ENCODE measurements around the gene SPRR3. TPM values are rescaled to one million over a fixed set of nuclear protein-coding genes. Genes with fewer than 3 reads are reported as not detected.

The SPRR3 gene
- total RNA-seq, 1 donor from 2014 or later: 3.0 TPM

DNA sequence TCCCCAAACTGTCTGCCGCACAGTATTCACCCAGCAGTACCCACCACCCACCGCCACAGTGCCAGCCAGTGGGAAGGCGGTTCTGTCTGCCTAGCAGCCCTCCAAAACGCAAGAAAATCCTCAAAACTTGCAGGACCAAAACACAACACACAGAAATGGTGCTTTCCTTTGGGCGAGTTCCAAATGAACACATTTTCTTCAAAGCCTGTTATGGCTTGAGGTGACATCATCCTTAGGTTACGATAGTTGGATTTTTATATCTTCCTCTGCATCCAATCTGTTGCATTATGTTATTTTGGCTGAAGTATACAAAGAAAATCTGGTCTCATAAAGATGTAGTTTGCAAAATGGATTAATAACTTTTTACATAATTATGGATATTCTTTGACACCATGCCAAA lies 8.4 kb upstream of the SPRR3 start:
- Mint-ChIP-seq H3K4me3 (ENCODE audit: unreplicated experiment) (no peak overlapping the region), H3K36me3 (ENCODE audit: low read depth, unreplicated experiment) (no peaks in the 10 kb centered on the region), H3K27me3 (ENCODE audit: low read depth, unreplicated experiment) (no peaks in the 10 kb centered on the region), H3K4me1 (ENCODE audit: low read depth, unreplicated experiment) (no peaks in the 10 kb centered on the region), H3K27ac (ENCODE audit: unreplicated experiment) (no peak overlapping the region), H3K9me3 (ENCODE audit: unreplicated experiment) (peaks cover 5% of the 10 kb centered on the region)
- H3K4me1 ChIP-seq (ENCODE audit: insufficient read depth, low read length): no peaks in the 10 kb centered on the region
- FAIRE-seq (no peak), DNase-seq (ENCODE audit: low read depth) (no peak)
- H3K9ac ChIP-seq (ENCODE audit: low read length): no peak overlapping the region
- H2AFZ ChIP-seq (ENCODE audit: low read depth, low read length): no peak overlapping the region
- no peak overlapping the region for H3K27ac ChIP-seq (ENCODE audit: low read depth, low read length)
- H3K79me2 ChIP-seq (ENCODE audit: insufficient read depth, low read length): no peaks in the 10 kb centered on the region
- H4K20me1 ChIP-seq (ENCODE audit: insufficient read depth, low read length): no peaks in the 10 kb centered on the region
- no peaks in the 10 kb centered on the region for H3K27me3 ChIP-seq (ENCODE audit: insufficient read depth, low read length)
- no peak overlapping the region for H3K4me3 ChIP-seq (ENCODE audit: insufficient read depth, low read depth, low read length)
- H3K36me3 ChIP-seq (ENCODE audit: insufficient read depth, low read length): no peaks in the 10 kb centered on the region
- H3K4me2 ChIP-seq (ENCODE audit: low read length): no peak overlapping the region
- H3K9me3 ChIP-seq (ENCODE audit: insufficient read depth, low read depth, low read length): no peaks in the 10 kb centered on the region
- TF ChIP-seq, protein P1, sequence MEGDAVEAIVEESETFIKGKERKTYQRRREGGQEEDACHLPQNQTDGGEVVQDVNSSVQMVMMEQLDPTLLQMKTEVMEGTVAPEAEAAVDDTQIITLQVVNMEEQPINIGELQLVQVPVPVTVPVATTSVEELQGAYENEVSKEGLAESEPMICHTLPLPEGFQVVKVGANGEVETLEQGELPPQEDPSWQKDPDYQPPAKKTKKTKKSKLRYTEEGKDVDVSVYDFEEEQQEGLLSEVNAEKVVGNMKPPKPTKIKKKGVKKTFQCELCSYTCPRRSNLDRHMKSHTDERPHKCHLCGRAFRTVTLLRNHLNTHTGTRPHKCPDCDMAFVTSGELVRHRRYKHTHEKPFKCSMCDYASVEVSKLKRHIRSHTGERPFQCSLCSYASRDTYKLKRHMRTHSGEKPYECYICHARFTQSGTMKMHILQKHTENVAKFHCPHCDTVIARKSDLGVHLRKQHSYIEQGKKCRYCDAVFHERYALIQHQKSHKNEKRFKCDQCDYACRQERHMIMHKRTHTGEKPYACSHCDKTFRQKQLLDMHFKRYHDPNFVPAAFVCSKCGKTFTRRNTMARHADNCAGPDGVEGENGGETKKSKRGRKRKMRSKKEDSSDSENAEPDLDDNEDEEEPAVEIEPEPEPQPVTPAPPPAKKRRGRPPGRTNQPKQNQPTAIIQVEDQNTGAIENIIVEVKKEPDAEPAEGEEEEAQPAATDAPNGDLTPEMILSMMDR (IDR thresholded peaks at IDR 0.05; ENCODE audit: insufficient read depth, low read depth, low read length): no peak
- TF ChIP-seq EZH2 (IDR thresholded peaks at IDR 0.05; ENCODE audit: insufficient read depth, low read length): no peak

DNA sequence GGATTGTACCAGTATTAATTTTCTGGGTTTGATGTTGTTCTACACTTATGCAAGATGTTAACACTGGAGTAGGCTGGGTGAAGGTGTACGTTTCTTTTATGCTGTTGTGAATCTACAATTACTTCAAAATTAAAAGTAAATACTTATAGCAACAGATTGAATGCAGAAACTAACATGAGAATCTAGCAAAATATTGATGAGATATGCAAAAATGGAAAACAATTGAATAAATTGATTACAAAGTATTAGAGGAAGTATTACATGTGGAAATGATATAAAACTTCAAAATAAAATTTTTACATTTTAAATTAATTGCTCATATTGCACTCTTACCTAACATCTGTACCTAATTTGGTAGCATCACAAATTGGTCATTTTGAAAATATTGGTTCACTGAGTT lies 5.7 kb upstream of the SPRR3 start:
- Histone ChIP-seq H3K4me1 (ENCODE audit: insufficient read depth, low read length) (no peaks in the 10 kb centered on the region), H3K9ac (ENCODE audit: low read length) (no peak overlapping the region), H3K79me2 (ENCODE audit: insufficient read depth, low read length) (no peaks in the 10 kb centered on the region), H3K4me2 (ENCODE audit: low read length) (no peak overlapping the region), H2AFZ (ENCODE audit: low read depth, low read length) (no peak overlapping the region), H3K36me3 (ENCODE audit: insufficient read depth, low read length) (no peaks in the 10 kb centered on the region), H4K20me1 (ENCODE audit: insufficient read depth, low read length) (no peaks in the 10 kb centered on the region), H3K27ac (ENCODE audit: low read depth, low read length) (no peak overlapping the region), H3K9me3 (ENCODE audit: insufficient read depth, low read depth, low read length) (peaks cover 4% of the 10 kb centered on the region), H3K27me3 (ENCODE audit: insufficient read depth, low read length) (no peaks in the 10 kb centered on the region), H3K4me3 (ENCODE audit: insufficient read depth, low read depth, low read length) (no peak overlapping the region)
- no peaks in the 10 kb centered on the region for H3K27me3 Mint-ChIP-seq (ENCODE audit: low read depth, unreplicated experiment)
- FAIRE-seq (no peak), DNase-seq (ENCODE audit: low read depth) (no peak)
- no peaks in the 10 kb centered on the region for H3K36me3 Mint-ChIP-seq (ENCODE audit: low read depth, unreplicated experiment)
- H3K27ac Mint-ChIP-seq (ENCODE audit: unreplicated experiment): no peak overlapping the region
- TF ChIP-seq, protein P1 (IDR thresholded peaks at IDR 0.05; ENCODE audit: insufficient read depth, low read depth, low read length): no peak
- no peak for TF ChIP-seq EZH2 (IDR thresholded peaks at IDR 0.05; ENCODE audit: insufficient read depth, low read length)
- H3K4me1 Mint-ChIP-seq (ENCODE audit: low read depth, unreplicated experiment): no peaks in the 10 kb centered on the region
- H3K9me3 Mint-ChIP-seq (ENCODE audit: unreplicated experiment): peaks cover 5% of the 10 kb centered on the region
- H3K4me3 Mint-ChIP-seq (ENCODE audit: unreplicated experiment): no peak overlapping the region

DNA sequence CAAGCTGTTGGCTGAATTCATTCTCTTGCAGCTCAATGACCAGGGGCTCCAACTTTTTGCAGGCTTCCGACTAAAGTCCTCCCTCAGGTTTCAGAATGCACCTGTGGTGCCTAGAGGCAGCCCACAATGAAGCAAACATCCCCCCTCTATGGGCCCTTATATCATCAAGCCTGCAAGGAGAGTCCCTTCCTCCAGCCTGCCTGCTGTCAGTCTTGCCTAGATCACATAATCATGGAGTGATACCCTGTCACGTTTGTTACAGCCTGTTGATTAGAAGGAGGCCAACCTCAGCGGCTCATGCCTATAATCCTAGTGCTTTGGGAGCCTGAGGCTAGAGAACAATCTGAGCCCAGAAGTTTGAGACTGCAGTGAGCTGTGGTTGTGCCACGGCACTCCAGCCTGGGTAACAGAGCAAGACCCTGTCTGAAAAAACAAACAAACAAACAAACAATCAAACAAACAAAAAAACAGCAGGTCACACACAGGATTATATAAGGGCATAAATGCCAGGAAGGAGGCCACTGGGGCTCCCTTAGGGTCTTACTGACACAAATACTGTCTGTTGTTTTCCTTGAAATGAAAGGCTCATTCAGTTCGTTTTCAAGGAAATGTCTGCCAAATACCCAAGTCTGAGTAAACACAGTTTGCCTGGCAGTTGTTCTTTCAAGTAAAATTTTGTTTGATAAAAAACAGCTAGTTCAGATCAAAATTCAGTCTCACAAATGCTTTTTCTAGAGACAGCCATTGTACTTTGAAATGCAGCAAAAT lies 4.7 kb upstream of the SPRR3 start:
- H3K4me3 ChIP-seq (ENCODE audit: insufficient read depth, low read depth, low read length): no peak overlapping the region
- Mint-ChIP-seq H3K27ac (ENCODE audit: unreplicated experiment) (no peak overlapping the region), H3K4me3 (ENCODE audit: unreplicated experiment) (no peak overlapping the region)

More for the DNA sequence above, 4.7 kb upstream of the SPRR3 start:
- Histone ChIP-seq H2AFZ (ENCODE audit: low read depth, low read length) (no peak overlapping the region), H3K36me3 (ENCODE audit: insufficient read depth, low read length) (no peaks in the 10 kb centered on the region), H3K27me3 (ENCODE audit: insufficient read depth, low read length) (no peaks in the 10 kb centered on the region), H3K9ac (ENCODE audit: low read length) (no peak overlapping the region), H3K4me1 (ENCODE audit: insufficient read depth, low read length) (no peaks in the 10 kb centered on the region), H3K27ac (ENCODE audit: low read depth, low read length) (no peak overlapping the region), H3K9me3 (ENCODE audit: insufficient read depth, low read depth, low read length) (peaks cover 5% of the 10 kb centered on the region), H3K4me2 (ENCODE audit: low read length) (no peak overlapping the region), H4K20me1 (ENCODE audit: insufficient read depth, low read length) (no peaks in the 10 kb centered on the region), H3K79me2 (ENCODE audit: insufficient read depth, low read length) (no peaks in the 10 kb centered on the region)
- Mint-ChIP-seq H3K4me1 (ENCODE audit: low read depth, unreplicated experiment) (no peaks in the 10 kb centered on the region), H3K27me3 (ENCODE audit: low read depth, unreplicated experiment) (no peaks in the 10 kb centered on the region), H3K36me3 (ENCODE audit: low read depth, unreplicated experiment) (no peaks in the 10 kb centered on the region), H3K9me3 (ENCODE audit: unreplicated experiment) (peaks cover 5% of the 10 kb centered on the region)
- DNase-seq (ENCODE audit: low read depth) (no peak), FAIRE-seq (no peak)
- TF ChIP-seq, protein P1 (IDR thresholded peaks at IDR 0.05; ENCODE audit: insufficient read depth, low read depth, low read length): no peak
- TF ChIP-seq EZH2 (IDR thresholded peaks at IDR 0.05; ENCODE audit: insufficient read depth, low read length): no peak
